ENCODE results near the gene PAQR7. TPM values are rescaled to one million over a fixed set of nuclear protein-coding genes. Genes with fewer than 3 reads are reported as not detected.
A peak's percentile ranks its signal among the peaks of the same experiment; 100 is the strongest.

The PAQR7 gene
- total RNA-seq, 1 donor from 2014 or later = 15.1 TPM

DNA sequence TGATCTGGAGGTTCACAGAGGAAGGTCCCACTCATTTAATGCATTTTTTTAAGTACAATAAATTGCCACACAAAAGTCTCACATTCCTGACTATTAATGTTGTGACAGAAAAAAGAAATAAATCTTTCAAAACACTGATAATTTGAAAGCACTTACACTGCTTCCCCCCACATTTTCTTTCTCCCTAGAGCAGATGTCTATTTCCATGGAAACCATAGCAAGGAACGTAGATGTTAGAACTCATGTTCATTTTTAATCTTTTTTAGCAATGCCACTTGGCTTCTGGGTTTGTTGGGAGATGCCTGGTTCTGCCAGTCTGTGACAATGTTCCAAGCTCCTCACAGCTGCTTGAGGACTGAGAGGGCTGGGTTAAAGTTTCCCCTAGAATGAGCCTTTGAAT lies 32.7 kb upstream of the PAQR7 start:
- Mint-ChIP-seq H3K4me3 (ENCODE audit: unreplicated experiment) (no peak overlapping the region), H3K27ac (ENCODE audit: unreplicated experiment) (no peak overlapping the region), H3K4me1 (ENCODE audit: low read depth, unreplicated experiment) (peaks cover 15% of the 10 kb centered on the region), H3K9me3 (ENCODE audit: unreplicated experiment) (no peaks in the 10 kb centered on the region), H3K36me3 (ENCODE audit: low read depth, unreplicated experiment) (no peaks in the 10 kb centered on the region), H3K27me3 (ENCODE audit: low read depth, unreplicated experiment) (peaks cover 1% of the 10 kb centered on the region)
- DNase-seq (ENCODE audit: low read depth) (no peak), FAIRE-seq (no peak)
- peaks cover 28% of the 10 kb centered on the region for H3K4me1 ChIP-seq (ENCODE audit: insufficient read depth, low read length)
- peaks cover 4% of the 10 kb centered on the region for H4K20me1 ChIP-seq (ENCODE audit: insufficient read depth, low read length)
- H3K27ac ChIP-seq (ENCODE audit: low read depth, low read length) = no peak overlapping the region
- no peak overlapping the region for H3K4me2 ChIP-seq (ENCODE audit: low read length)
- no peaks in the 10 kb centered on the region for H3K27me3 ChIP-seq (ENCODE audit: insufficient read depth, low read length)
- no peaks in the 10 kb centered on the region for H3K36me3 ChIP-seq (ENCODE audit: insufficient read depth, low read length)
- no peak overlapping the region for H3K9ac ChIP-seq (ENCODE audit: low read length)
- H3K9me3 ChIP-seq (ENCODE audit: insufficient read depth, low read depth, low read length) = no peaks in the 10 kb centered on the region
- no peak overlapping the region for H3K4me3 ChIP-seq (ENCODE audit: insufficient read depth, low read depth, low read length)
- no peak overlapping the region for H2AFZ ChIP-seq (ENCODE audit: low read depth, low read length)
- TF ChIP-seq, protein P1, sequence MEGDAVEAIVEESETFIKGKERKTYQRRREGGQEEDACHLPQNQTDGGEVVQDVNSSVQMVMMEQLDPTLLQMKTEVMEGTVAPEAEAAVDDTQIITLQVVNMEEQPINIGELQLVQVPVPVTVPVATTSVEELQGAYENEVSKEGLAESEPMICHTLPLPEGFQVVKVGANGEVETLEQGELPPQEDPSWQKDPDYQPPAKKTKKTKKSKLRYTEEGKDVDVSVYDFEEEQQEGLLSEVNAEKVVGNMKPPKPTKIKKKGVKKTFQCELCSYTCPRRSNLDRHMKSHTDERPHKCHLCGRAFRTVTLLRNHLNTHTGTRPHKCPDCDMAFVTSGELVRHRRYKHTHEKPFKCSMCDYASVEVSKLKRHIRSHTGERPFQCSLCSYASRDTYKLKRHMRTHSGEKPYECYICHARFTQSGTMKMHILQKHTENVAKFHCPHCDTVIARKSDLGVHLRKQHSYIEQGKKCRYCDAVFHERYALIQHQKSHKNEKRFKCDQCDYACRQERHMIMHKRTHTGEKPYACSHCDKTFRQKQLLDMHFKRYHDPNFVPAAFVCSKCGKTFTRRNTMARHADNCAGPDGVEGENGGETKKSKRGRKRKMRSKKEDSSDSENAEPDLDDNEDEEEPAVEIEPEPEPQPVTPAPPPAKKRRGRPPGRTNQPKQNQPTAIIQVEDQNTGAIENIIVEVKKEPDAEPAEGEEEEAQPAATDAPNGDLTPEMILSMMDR (IDR thresholded peaks at IDR 0.05; ENCODE audit: insufficient read depth, low read depth, low read length) = no peak
- no peak for TF ChIP-seq EZH2 (IDR thresholded peaks at IDR 0.05; ENCODE audit: insufficient read depth, low read length)
- H3K79me2 ChIP-seq (ENCODE audit: insufficient read depth, low read length) = peaks cover 21% of the 10 kb centered on the region

DNA sequence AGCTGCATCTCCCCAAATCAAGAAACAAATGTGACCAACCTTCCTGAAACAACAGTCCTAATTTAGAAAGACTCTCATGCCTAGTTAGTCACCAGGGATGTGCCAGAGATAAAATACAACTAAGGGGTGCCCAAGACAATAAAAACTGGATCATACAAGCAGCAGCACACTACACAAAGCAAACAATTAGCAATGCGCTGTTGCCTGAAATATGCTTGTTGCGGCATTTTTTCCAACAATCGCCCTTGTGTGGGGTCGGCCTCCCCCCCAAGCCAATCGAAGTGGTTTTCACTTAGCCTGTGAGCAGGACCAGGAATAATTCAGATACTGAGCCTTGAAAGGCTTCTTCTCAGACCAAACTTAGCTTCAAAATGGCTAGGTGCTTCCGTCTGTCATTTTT lies 32.1 kb upstream of the PAQR7 start:
- H3K9me3 Mint-ChIP-seq (ENCODE audit: unreplicated experiment) = no peaks in the 10 kb centered on the region

More for the DNA sequence above, 32.1 kb upstream of the PAQR7 start:
- no peaks in the 10 kb centered on the region for H3K27me3 ChIP-seq (ENCODE audit: insufficient read depth, low read length)
- TF ChIP-seq EZH2 (IDR thresholded peaks at IDR 0.05; ENCODE audit: insufficient read depth, low read length) = no peak
- TF ChIP-seq, protein P1 (IDR thresholded peaks at IDR 0.05; ENCODE audit: insufficient read depth, low read depth, low read length) = no peak
- H3K4me2 ChIP-seq (ENCODE audit: low read length) = no peak overlapping the region
- peaks cover 5% of the 10 kb centered on the region for H4K20me1 ChIP-seq (ENCODE audit: insufficient read depth, low read length)
- peaks cover 17% of the 10 kb centered on the region for H3K4me1 Mint-ChIP-seq (ENCODE audit: low read depth, unreplicated experiment)
- H3K4me1 ChIP-seq (ENCODE audit: insufficient read depth, low read length) = peaks cover 27% of the 10 kb centered on the region
- peaks cover 2% of the 10 kb centered on the region for H3K36me3 Mint-ChIP-seq (ENCODE audit: low read depth, unreplicated experiment)
- H3K4me3 ChIP-seq (ENCODE audit: insufficient read depth, low read depth, low read length) = no peak overlapping the region
- peaks cover 1% of the 10 kb centered on the region for H3K27me3 Mint-ChIP-seq (ENCODE audit: low read depth, unreplicated experiment)
- H3K9me3 ChIP-seq (ENCODE audit: insufficient read depth, low read depth, low read length) = no peaks in the 10 kb centered on the region
- H3K4me3 Mint-ChIP-seq (ENCODE audit: unreplicated experiment) = peak overlapping the region; percentile 61
- H2AFZ ChIP-seq (ENCODE audit: low read depth, low read length) = no peak overlapping the region
- H3K79me2 ChIP-seq (ENCODE audit: insufficient read depth, low read length) = peaks cover 27% of the 10 kb centered on the region
- H3K27ac Mint-ChIP-seq (ENCODE audit: unreplicated experiment) = no peak overlapping the region
- H3K9ac ChIP-seq (ENCODE audit: low read length) = no peak overlapping the region
- H3K27ac ChIP-seq (ENCODE audit: low read depth, low read length) = no peak overlapping the region
- DNase-seq (ENCODE audit: low read depth) = no peak
- peaks cover 3% of the 10 kb centered on the region for H3K36me3 ChIP-seq (ENCODE audit: insufficient read depth, low read length)
- FAIRE-seq = no peak

All from astrocyte (in vitro differentiated cells and primary cell).